Hepatocyte (in vitro differentiated cells): Measurements from ENCODE around the gene HORMAD2. TPM values are rescaled to one million over a fixed set of nuclear protein-coding genes. Genes with fewer than 3 reads are reported as not detected.

Experiments used
- DNase-seq: peaks from one replicate; pipeline ENCODE4 v3.0.0-alpha.2; 2016; ENCODE audit warnings: low spot score
- H2AFZ ChIP-seq: fragments of 200-600 bp; sonication (generic); 2 replicates; pipeline ENCODE4 v1.6.0; 2016; ENCODE audit warnings: antibody characterized with exemption, mild to moderate bottlenecking
- H3K27ac ChIP-seq: fragments of 200-600 bp; sonication (generic); 2 replicates; pipeline ENCODE4 v1.5.1; 2016; ENCODE audit warnings: mild to moderate bottlenecking
- H3K27me3 ChIP-seq: fragments of 200-600 bp; sonication (generic); 2 replicates; pipeline ENCODE4 v1.6.1; 2016
- H3K36me3 ChIP-seq: fragments of 200-600 bp; sonication (generic); replicated peaks from 2 replicates; pipeline ENCODE4 v1.5.1; 2016; ENCODE audit warnings: low read depth; ENCODE audit not compliant: insufficient read depth
- H3K4me1 ChIP-seq: fragments of 200-600 bp; sonication (generic); 2 replicates; pipeline ENCODE4 v1.5.1; 2016; ENCODE audit warnings: mild to moderate bottlenecking, moderate library complexity; ENCODE audit not compliant: insufficient read depth
- H3K4me2 ChIP-seq: fragments of 200-600 bp; sonication (generic); 2 replicates; pipeline ENCODE4 v1.6.0; 2016
- H3K4me3 ChIP-seq: fragments of 200-600 bp; sonication (generic); 2 replicates; pipeline ENCODE4 v1.5.1; 2016; ENCODE audit warnings: mild to moderate bottlenecking
- H3K79me2 ChIP-seq: fragments of 200-600 bp; sonication (generic); 2 replicates; pipeline ENCODE4 v1.6.0; 2017; ENCODE audit warnings: mild to moderate bottlenecking
- H3K9me2 ChIP-seq: fragments of 200-600 bp; sonication (generic); replicated peaks from 2 replicates; pipeline ENCODE4 v1.6.0; 2017; ENCODE audit warnings: mild to moderate bottlenecking; ENCODE audit not compliant: insufficient read depth
- H3K9me3 ChIP-seq: fragments of 200-600 bp; sonication (generic); 2 replicates; pipeline ENCODE4 v1.5.1; 2016; ENCODE audit warnings: low read depth, mild to moderate bottlenecking
- H4K20me1 ChIP-seq: fragments of 200-600 bp; sonication (generic); 2 replicates; pipeline ENCODE4 v1.6.0; 2016; ENCODE audit warnings: mild to moderate bottlenecking; ENCODE audit not compliant: insufficient read depth, poor library complexity, severe bottlenecking
- EZH2 ChIP-seq: fragments of 200-600 bp; sonication (generic); IDR thresholded peaks from 2 replicates; pipeline ENCODE4 v1.6.1; 2016; ENCODE audit warnings: antibody characterized with exemption, mild to moderate bottlenecking, borderline replicate concordance
- EZH2phosphoT487 ChIP-seq: fragments of 200-600 bp; sonication (generic); IDR thresholded peaks from one replicate; pipeline ENCODE4 v1.6.1; 2018; ENCODE audit warnings: antibody characterized with exemption, mild to moderate bottlenecking, low read depth, moderate library complexity; ENCODE audit not compliant: unreplicated experiment, severe bottlenecking
- WGBS: methylation state at CpG from one replicate; pipeline ENCODE4 v1.1.6; 2016; ENCODE audit warnings: low lambda C conversion rate; ENCODE audit errors: missing lambda C conversion rate; 5-methylcytosine and 5-hydroxymethylcytosine counted together
- polyA plus RNA-seq: library from polyadenylated mRNA; unstranded; fragments of >200 nt; fragmentation: Nextera tagmentation; extraction: Ambion mirVana; gene quantifications from 2 replicates; pipeline ENCODE4 v1.2.1, GENCODE V29; 2016
- total RNA-seq: library from RNA; depleted of rRNA; stranded (reverse); fragments of >200 nt; gene quantifications from 2 replicates; pipeline ENCODE4 v1.2.3, GENCODE V29; 2014
- TF ChIP-seq, protein P1 (sequence below): fragments of 200-600 bp; sonication (generic); IDR thresholded peaks from 2 replicates; pipeline ENCODE4 v1.5.1; 2016; ENCODE audit warnings: antibody characterized with exemption, mild to moderate bottlenecking; ENCODE audit not compliant: poor library complexity

The HORMAD2 gene
- total and polyA plus RNA-seq, 2 experiments from 2014 or later: not detected

DNA sequence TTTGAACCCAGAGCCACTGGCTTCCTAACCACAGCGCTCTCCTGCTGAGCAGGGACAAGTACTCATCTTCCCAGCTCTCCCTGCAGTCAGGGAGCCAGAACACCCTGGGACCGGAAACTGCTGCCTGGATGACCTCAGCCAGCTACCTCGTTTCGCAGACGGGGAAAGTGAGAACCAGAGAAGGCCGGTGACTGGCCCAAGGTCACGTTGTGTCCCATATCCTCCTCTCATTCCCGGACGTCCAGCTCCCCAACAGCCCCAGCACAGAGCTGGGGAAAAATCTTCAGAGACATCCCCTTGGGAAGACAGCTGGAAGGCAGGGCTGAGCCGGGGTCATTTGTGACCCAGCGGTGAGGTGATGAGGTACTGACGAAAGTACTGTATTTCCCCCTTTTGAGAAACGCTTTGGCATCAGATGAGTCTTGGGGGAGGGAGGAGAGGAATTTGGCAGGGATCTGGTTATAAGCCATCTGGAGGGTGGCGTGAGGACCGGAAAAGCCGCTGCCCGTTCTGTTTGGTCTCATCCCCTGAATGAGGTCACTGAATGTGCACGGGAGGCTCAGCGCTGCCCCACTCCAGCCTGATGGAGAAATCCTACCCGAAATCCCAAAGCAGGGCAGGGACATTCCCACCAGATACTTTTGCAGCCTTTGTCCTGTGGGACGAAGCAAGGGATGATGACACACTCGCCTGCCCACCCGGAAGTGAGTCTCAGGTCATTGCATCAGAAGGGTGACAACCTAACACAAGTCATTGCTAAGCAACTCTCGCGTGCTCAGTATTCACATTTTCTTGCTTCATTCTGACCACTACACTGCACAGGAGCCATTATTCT, 125.2 kb downstream of the HORMAD2 start:
- Histone ChIP-seq H3K4me2 (no peak overlapping the region), H3K4me1 (peaks cover 61% of the 10 kb centered on the region), H3K36me3 (no peaks in the 10 kb centered on the region), H3K79me2 (no peaks in the 10 kb centered on the region), H3K27me3 (no peaks in the 10 kb centered on the region), H3K27ac (peak overlapping the region; percentile 96), H3K4me3 (no peak overlapping the region), H3K9me3 (no peaks in the 10 kb centered on the region), H2AFZ (no peak overlapping the region), H4K20me1 (no peaks in the 10 kb centered on the region), H3K9me2 (no peaks in the 10 kb centered on the region)
- 72% methylated on average over 25 of the region's 25 CpGs for WGBS
- peak; percentile 72 for DNase-seq
- TF ChIP-seq EZH2 (no peak), EZH2phosphoT487 (no peak)
- TF ChIP-seq, protein P1, sequence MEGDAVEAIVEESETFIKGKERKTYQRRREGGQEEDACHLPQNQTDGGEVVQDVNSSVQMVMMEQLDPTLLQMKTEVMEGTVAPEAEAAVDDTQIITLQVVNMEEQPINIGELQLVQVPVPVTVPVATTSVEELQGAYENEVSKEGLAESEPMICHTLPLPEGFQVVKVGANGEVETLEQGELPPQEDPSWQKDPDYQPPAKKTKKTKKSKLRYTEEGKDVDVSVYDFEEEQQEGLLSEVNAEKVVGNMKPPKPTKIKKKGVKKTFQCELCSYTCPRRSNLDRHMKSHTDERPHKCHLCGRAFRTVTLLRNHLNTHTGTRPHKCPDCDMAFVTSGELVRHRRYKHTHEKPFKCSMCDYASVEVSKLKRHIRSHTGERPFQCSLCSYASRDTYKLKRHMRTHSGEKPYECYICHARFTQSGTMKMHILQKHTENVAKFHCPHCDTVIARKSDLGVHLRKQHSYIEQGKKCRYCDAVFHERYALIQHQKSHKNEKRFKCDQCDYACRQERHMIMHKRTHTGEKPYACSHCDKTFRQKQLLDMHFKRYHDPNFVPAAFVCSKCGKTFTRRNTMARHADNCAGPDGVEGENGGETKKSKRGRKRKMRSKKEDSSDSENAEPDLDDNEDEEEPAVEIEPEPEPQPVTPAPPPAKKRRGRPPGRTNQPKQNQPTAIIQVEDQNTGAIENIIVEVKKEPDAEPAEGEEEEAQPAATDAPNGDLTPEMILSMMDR: no peak

DNA sequence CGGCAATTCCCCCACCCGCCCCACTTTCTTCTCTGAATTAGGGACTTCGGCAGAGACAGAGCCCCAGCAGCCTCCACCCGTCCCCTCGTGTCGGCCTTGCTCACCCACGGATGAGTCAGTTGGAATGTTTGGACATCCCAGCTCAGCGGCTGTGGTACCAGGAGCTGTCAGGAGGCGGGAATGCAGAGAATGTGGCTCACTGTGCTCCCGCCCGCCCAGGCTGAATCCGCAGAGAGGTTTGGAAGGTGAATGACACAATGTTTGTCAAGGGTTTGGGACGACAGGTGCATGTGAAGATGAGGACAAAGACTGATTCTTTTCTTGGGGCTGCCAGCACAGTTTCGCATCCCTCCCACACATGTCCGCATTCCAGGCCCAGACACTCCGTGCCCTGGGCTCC, 126.7 kb downstream of the HORMAD2 start:
- Histone ChIP-seq H3K27me3 (no peaks in the 10 kb centered on the region), H3K4me3 (no peak overlapping the region), H3K9me3 (no peaks in the 10 kb centered on the region), H2AFZ (no peak overlapping the region), H3K27ac (peak overlapping the region; percentile 96), H3K4me2 (no peak overlapping the region), H3K36me3 (no peaks in the 10 kb centered on the region), H3K9me2 (no peaks in the 10 kb centered on the region), H3K79me2 (no peaks in the 10 kb centered on the region), H4K20me1 (no peaks in the 10 kb centered on the region), H3K4me1 (peaks cover 65% of the 10 kb centered on the region)
- WGBS: 38% methylated on average over 14 of the region's 16 CpGs
- TF ChIP-seq EZH2phosphoT487: no peak
- no peak for TF ChIP-seq EZH2
- TF ChIP-seq, protein P1: no peak
- peak; percentile 87 for DNase-seq

DNA sequence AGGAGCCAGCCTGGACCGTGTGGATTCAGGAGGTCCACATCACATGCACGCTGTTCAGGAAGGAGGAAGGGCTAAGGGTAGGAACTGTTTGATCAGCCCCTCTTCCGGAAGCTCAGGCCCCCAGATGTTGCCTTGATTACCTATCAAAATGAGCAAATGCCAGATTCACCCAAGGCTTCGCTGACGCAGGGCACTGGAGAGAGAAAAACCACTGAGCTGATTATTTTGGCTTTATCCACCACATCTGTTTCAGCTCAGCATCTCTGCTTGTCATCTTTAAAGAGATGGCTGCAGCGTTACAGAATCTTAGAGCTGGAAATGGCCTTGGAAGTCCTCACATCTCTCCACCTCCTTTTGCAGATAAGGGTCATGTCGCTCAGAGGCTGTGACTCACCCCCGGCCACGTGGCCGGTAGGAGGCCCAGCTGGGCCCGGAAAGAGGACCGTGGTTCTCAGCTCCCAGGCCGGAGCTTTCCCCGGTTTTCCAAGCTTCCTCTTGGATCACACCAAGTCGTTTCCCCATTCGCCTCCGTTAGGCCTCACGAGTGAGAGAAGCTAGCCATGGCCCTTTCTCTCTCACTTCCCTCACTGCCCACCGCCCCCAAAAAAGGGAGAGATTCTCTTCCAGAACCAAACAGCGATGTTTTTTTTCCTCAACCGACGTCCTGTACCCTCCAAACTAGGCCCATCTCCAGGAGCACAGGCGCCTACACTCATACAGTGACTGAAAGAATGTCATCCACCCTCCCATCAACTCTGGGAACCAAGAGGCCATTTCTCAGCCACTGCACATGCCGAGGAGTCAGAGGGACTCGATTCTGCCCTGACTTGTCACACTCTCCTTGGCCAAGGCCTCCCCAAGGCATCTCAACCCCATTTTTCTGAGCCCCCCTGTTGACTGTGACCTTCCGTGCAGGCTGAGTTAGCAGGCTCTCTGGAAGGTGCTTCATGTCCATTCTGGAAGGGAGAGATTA, 128.7 kb downstream of the HORMAD2 start:
- Histone ChIP-seq H3K9me3 (no peaks in the 10 kb centered on the region), H4K20me1 (no peaks in the 10 kb centered on the region), H3K27ac (peak overlapping the region; percentile 96), H2AFZ (peak overlapping the region; percentile 14), H3K79me2 (no peaks in the 10 kb centered on the region), H3K27me3 (no peaks in the 10 kb centered on the region), H3K4me2 (peak overlapping the region; percentile 30), H3K9me2 (no peaks in the 10 kb centered on the region), H3K4me1 (peaks cover 64% of the 10 kb centered on the region), H3K36me3 (no peaks in the 10 kb centered on the region), H3K4me3 (no peak overlapping the region)
- DNase-seq: peak; percentile 89
- WGBS: 54% methylated on average over 26 of the region's 26 CpGs
- no peak for TF ChIP-seq EZH2phosphoT487
- TF ChIP-seq, protein P1: no peak
- TF ChIP-seq EZH2: no peak
